HEK293T (cell line): Measurements from ENCODE around the gene SGF29.

Experiments used
- HDGF ChIP-seq: fragments of 450-650 bp; IDR thresholded peaks from 2 replicates; pipeline ENCODE4 v1.6.1; 2017; ENCODE audit warnings: antibody characterized with exemption, borderline replicate concordance
- NFRKB ChIP-seq: fragments of 450-650 bp; IDR thresholded peaks from 2 replicates; pipeline ENCODE4 v1.6.1; 2016; ENCODE audit warnings: mild to moderate bottlenecking, moderate library complexity
- PKNOX1 ChIP-seq: fragments of 450-650 bp; IDR thresholded peaks from 2 replicates; pipeline ENCODE4 v1.6.1; 2016
- SP1 ChIP-seq: fragments of 450-650 bp; IDR thresholded peaks from 2 replicates; pipeline ENCODE4 v1.6.1; 2017

- TF ChIP-seq PKNOX1 (no peak), NFRKB (no peak), SP1 (no peak), HDGF (no peak)
Observed at GRCh38 chr16:28549301-28549899, 4.3 kb upstream of the SGF29 start.
